Femur (tissue), 1 donor: ENCODE measurements around the gene TRMT112.
"Not testable (repeated sequence)": the region's sequence is repeated elsewhere in the genome, so short reads cannot be mapped to it uniquely, and the experiment has no call there.

ENCODE experiments used
- DNase-seq: peaks from one replicate; pipeline ENCODE4 v3.0.0-alpha.2; 2017

The TRMT112 gene

GRCh38 chr11:64327993-64328392 is 10.6 kb upstream of the TRMT112 start:
- no peak for DNase-seq

- DNase-seq, result no peak
These were observed 10.0 kb upstream of the TRMT112 start for GRCh38 chr11:64327375-64327774.

- DNase-seq, result no peak
These were observed 7.5 kb upstream of the TRMT112 start for GRCh38 chr11:64324692-64325469.

GRCh38 chr11:64323984-64324383 is 6.6 kb upstream of the TRMT112 start:
- DNase-seq, result not testable (repeated sequence)

GRCh38 chr11:64323373-64323772 is 6.0 kb upstream of the TRMT112 start:
- DNase-seq, result no peak

GRCh38 chr11:64322925-64323260 is 5.5 kb upstream of the TRMT112 start:
- DNase-seq, result no peak

GRCh38 chr11:64321533-64321932 is 4.2 kb upstream of the TRMT112 start:
- no peak for DNase-seq

- DNase-seq, result no peak
These were observed 3.7 kb upstream of the TRMT112 start for GRCh38 chr11:64321026-64321425.

- DNase-seq, result no peak
These were observed 3.2 kb upstream of the TRMT112 start for GRCh38 chr11:64320556-64320955.

GRCh38 chr11:64318766-64319761 is 1.7 kb upstream of the TRMT112 start:
- DNase-seq, result no peak

GRCh38 chr11:64317961-64318765 is 804 bp upstream of the TRMT112 start, which contains the start of gene PRDX5:
TSS of gene PRDX5 (plus strand) at chr11:64318121. CDS start at chr11:64318216, 95 bp downstream.
- DNase-seq, result peak; percentile 99

GRCh38 chr11:64316672-64317324 is 561 bp downstream of the TRMT112 start:
- no peak for DNase-seq

GRCh38 chr11:64315667-64316526 is 1.5 kb downstream of the TRMT112 start:
- DNase-seq, result not testable (repeated sequence)

- DNase-seq, result no peak
These were observed 2.4 kb downstream of the TRMT112 start for GRCh38 chr11:64314805-64315561.

- no peak for DNase-seq
These were observed 3.1 kb downstream of the TRMT112 start for GRCh38 chr11:64314146-64314804.

GRCh38 chr11:64313491-64314145 is 3.7 kb downstream of the TRMT112 start:
- DNase-seq, result no peak

- DNase-seq, result no peak
These were observed 4.4 kb downstream of the TRMT112 start for GRCh38 chr11:64312947-64313346.

GRCh38 chr11:64307795-64308194 is 9.6 kb downstream of the TRMT112 start:
- DNase-seq, result not testable (repeated sequence)

GRCh38 chr11:64306876-64307622 is 10.3 kb downstream of the TRMT112 start:
- no peak for DNase-seq
